Measurements from ENCODE around the gene OXT.

The OXT gene

GRCh38 chr20:3115190-3116107, 44.0 kb downstream of the OXT start:
- DNase-seq: no peak

DNA sequence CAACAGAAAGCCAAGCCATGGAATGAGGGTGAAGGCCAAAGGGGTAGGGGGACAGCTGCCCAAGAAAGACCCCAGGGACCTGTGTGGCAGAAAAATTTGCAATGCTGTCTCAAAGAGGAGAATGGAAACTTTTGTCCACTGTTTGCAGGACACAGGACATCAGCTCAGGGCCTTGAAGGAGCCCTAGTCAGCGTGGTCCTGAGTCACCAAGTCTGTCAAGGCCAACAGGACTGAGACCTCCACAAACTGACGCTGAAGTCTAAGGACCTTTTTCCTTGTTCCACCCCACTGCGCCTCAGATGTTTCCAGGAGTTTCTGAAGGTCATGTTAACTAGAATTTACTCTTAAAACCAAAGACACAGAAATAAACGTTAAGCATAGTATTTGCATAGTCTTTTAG, 44.9 kb downstream of the OXT start:
- DNase-seq: no peak

DNA sequence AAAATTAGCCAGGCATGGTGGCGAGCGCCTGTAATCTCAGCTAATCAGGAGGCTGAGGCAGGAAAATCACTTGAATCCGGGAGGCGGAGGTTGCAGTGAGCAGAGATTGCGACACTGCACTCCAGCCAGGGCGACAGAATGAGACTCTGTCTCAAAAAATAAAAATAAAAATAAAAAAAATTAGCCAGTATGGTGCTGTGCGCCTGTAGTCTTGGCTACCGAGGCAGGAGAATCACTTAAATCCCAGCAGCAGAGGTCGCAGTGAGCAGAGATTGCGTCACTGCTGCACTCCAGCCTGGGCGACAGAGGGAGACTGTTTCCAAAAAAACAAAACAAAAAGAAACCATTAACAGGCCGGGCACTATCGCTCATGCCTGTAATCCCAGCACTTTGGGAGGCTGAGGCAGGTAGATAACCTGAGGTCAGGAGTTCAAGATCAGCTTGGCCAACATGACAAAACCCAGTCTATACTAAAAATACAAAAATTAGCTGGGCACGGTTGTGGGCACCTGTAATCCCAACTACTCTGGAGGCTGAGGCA, 46.5 kb downstream of the OXT start:
- DNase-seq: peak in 2 of 4 experiments; percentile 15 to 48

DNA sequence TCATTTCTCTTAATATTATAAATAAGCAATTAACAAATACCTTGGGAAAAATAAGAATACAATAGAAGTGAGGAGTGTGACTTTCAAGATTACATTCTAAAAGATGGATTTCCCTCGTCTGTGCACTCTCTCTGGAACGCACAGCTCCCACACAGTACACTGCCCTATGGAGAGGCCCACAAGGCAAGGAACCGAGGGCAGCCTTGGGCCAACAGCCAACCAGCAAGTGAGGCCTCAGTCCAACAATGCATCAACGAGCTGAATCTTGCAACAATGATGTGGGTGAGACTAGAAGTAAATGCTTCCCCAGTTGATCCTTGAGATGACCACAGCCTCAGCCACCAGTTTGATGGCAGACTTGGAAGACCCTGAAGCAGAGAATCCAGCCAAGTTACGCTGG, 47.6 kb downstream of the OXT start:
- DNase-seq: no peak

GRCh38 chr20:3121271-3121911, 50.0 kb downstream of the OXT start:
- DNase-seq: peak in 2 of 4 experiments; percentile 9 to 10
